ENCODE results near the gene TMOD1.
"Not testable (repeated sequence)": the region's sequence is repeated elsewhere in the genome, so short reads cannot be mapped to it uniquely, and the experiment has no call there.

The TMOD1 gene

DNA sequence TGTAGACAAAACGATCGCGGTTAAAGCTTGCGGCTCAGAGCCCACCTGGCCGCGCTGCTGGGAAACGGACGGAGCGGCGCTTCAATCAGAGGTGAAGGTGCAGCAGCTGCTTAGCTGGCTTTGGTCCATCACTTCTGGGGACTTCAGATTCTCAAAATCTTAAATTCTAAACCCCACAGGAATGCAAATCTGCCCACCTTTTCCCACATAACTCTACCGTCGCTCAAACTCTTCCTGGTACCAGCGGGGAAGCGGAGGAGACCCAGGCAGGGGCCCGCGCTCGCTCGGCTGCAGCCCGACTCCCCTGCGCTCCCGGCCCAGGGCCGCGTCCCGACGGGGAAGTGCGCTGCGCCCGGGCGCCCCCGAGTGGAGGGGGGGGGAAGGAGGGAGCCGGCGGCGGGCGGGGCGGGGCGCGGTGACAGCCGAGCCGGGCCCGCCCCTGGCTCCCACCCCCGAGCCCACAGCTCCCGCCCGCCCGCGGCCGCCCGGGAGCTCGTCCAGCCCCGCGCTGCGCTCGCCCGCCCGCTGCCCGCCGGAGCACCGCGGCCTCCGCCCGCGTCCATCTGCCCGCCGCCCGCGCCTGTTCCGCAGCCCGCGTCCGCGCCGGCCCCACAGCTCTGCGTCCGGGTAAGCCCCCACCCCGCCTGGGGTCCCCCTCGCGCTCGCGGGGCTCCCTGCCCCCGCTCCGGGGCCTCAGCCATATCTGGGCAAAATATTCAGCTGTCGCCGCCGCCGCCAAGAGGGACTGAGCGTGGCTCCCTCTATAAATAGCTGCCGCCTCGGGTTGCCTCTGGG lies at the start of gene TMOD1:
TMOD1 (plus strand) TSS at position 490 of the 795 bp plus-strand sequence. CDS start 22,523 bp downstream, outside the sequence.
- DNase-seq, result no peak

DNA sequence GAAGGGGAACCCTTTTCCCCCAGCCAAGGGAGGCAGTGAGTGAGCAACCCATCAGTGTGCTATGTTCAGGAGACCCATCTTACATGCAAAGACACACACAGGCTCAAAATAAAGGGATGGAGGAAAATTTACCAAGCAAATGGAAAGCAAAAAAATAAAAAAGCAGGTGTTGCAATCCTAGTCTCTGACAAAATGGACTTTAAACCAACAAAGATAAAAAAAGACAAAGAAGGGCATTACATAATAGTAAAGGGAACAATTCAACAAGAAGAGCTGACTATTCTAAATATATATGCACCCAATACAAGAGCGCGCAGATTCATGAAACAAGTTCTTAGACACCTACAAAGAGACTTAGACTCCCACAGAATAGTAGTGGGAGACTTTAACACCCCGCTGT lies 47.9 kb upstream of the TMOD1 start:
- DNase-seq, result not testable (repeated sequence)

DNA sequence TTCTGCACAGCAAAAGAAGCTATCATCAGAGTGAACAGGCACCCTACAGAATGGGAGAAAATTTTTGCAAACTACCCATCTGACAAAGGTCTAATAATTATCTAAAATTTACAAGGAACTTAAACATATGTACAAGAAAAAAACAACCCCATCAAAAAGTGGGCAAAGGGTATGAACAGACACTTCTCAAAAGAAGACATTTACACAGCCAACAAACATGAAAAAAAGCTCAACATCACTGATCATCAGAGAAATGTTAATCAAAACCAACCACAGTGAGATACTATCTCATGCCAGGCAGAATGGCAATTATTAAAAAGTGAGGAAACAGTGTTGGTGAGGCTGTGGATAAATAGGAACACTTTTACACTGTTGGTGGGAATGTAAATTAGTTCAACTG lies 44.6 kb upstream of the TMOD1 start:
- DNase-seq, result not testable (repeated sequence)

DNA sequence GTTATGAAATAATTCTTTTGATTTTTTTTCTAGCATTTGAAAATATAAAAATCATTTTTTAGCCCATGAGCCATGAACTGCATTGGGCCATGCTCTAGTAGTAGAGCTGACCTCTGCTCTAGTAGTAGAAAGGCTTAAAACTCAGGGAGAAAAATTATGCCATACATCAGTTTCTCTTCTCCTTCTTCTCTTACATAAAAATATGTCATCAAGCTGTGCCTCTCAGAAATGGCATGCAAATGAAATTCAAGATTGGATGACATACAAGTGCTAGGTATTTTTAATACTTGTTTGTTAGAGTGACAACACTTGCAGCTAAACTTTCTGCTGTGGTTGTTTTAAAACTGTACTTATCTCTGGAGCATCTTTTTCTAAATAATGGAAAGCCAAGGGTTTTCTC lies 42.1 kb upstream of the TMOD1 start:
- no peak for DNase-seq

DNA sequence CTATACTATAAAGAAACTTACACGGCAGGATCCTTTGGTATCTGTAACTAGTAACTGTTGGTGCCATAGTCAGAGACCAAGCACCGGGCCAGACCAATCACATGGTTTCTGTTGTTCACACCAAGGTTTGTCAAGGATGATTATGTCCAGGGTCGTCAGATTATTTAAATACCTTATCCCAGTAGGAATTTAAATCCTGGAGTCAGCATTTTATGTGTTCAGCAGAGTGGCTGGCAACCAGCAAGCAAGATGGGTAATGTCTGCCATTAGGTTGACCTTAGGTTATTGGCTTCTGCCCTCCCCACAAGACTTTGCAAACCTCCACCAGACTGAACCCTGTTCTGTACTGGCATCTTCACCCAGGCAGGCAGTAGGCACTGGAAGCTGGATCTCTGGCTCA lies 39.3 kb upstream of the TMOD1 start:
- DNase-seq, result no peak

DNA sequence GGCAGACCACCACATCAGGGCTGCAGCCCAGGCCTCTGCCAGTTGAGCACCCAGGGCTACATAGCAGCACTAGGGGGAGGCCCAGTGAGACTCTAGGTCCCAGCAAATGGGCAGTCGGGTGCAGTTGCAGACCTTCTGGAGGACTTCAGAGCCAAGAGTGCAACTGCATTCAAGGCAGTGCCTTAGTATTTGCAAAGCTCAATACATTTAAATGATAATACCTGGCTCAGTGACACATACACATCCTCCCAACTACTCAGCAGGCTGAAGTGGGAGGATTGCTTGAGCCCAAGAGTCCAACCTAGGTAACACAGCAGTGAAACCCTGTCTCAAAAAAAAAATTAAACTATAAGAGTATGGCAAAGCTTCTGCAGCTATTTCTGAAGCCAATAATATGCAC lies 38.6 kb upstream of the TMOD1 start:
- DNase-seq, result no peak

DNA sequence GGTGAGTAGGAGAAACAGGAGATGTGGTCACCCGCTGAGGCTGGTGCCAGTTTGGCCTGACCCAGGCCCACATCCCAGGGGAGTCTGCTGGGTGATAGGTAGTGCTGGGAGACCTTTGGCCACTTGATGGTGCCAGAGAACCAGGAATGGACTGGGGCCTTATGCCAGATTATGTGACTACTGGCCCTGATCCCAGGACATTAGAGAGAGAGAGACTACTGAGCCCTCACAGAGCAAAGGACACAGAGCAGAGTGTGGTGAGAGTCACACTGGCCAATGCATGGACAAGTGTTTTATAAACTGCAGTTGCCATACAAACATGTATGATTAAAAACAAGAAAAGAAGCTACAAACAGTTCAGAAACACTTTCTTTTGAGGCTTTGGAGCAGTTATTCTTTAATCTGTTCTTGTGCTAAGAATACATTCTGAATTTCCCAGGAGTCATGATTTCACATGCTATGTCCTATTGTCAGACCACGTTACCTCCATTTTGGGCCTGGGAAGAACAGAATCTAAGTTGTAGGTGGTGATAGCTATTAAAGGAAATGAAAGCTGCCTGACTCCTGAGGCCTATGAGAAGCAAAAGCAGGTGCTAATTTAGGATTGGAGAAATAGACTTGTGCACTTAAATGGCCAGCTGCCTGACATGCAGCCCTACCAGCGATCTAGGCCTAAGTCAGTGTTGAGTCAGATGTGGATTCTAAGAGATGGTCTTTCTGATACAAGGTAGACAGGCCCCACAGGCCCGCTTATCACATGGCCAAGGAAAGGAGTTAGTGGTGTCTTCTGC lies 32.6 kb upstream of the TMOD1 start:
- peak; percentile 9 for DNase-seq

DNA sequence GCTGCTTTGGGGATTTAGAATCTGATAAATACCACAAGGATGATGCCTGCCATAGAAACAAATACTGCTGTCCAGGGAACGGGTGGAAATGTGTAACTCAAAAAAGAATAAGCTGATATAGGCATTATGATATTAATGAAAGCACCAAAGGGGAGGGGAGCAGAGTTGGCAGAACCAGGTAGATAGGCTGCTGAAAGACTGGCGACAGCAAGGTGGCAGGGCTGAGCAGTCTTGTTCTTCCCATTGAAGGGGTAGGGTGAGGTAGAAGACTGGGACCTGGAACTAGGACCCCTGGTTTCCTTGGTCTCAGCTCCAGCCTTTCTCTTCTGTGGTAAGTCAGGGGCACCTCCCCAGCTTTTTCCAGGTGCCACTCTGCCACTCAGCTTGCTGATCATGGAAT lies 31.4 kb upstream of the TMOD1 start:
- no peak for DNase-seq

DNA sequence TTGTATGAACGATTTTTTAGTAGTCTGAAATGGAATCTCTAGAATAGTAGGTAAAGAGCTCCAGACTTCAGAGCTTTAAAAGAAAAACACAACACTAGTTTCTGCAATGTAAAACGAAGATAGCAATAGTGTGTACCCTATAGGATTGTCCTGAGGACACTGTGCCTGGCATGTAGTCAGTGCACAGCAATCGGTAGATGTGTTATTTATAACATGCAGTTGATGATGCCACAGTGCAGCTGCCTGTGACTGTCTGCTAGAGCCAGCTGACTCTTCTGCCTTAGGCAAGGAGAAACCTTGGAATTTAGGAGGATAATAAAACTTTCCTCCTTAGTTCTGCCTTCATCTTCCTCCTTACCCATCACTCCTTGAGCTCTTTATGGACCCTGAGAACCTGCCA lies 27.7 kb upstream of the TMOD1 start:
- DNase-seq, result no peak

DNA sequence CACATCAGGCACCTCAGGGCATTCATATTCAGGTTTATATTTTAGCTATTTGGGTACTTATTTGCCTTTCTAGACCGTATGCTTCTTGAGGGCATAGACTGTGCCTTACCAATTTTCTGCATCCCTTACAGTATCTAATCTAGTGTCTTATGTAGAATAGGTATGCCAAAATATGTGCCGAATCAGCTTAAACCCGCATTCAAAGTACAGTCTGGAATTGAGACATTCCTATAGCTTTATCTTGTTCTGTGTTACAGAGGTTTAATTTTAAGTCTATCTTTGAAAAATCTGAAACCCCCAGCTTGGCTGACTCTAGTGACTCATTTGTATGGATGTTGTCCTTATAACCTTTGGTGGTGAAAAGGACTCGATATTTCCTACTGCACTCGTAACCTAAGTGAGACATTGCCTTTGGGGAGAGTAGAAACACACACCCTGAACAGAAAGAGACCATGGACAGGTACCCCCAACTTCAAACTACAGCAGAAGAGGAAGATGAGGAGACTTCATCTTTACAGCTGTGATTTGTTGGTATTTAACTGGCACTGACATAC lies 27.0 kb upstream of the TMOD1 start:
- no peak for DNase-seq

DNA sequence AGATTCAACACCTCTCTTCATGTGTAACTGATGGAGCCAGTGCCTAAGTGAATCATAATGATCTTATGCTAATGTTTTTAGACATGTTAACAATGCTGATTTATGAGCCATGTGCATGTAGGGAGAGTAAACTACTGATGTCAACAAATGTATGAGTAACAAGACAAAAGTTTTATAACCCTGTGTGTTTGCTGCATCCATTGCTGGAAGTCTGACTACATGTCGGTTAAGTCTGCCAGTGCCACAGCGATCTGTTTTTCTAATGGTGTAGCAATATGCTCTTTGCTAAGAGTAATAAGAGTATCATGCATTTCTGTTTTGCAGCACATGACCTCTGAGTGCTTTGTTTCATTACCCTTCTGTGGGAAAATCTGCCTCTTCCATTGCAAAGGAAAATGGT lies 26.4 kb upstream of the TMOD1 start:
- DNase-seq, result no peak

DNA sequence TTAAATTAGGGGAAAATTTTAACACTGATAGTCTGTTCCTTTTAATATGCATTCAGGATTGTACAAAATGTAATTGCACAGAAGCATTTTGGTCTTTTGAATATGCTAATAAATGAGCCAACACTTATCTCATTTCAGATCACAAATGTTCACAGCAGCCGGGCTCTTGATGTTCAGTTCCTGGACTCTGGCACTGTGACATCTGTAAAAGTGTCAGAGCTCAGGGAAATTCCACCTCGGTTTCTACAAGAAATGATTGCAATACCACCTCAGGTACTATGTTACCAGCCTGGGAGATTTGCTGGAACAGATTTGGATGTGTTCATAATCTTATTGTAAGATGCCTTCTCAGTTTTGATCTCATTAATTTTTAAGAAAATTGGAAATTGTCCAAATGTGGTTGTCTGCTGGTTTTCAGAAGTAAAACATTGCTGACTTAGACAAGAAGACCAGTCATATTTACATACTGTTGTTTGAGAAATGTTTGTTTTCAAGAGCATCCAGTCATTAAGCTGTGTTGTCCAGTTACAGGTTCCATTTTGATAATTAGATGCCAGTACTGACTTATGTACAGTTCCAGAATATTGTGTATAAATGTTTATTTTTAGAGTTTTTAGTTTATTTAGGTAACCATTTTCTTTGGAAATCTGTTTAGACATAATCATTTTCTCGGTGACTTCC lies 23.0 kb upstream of the TMOD1 start:
- no peak for DNase-seq

DNA sequence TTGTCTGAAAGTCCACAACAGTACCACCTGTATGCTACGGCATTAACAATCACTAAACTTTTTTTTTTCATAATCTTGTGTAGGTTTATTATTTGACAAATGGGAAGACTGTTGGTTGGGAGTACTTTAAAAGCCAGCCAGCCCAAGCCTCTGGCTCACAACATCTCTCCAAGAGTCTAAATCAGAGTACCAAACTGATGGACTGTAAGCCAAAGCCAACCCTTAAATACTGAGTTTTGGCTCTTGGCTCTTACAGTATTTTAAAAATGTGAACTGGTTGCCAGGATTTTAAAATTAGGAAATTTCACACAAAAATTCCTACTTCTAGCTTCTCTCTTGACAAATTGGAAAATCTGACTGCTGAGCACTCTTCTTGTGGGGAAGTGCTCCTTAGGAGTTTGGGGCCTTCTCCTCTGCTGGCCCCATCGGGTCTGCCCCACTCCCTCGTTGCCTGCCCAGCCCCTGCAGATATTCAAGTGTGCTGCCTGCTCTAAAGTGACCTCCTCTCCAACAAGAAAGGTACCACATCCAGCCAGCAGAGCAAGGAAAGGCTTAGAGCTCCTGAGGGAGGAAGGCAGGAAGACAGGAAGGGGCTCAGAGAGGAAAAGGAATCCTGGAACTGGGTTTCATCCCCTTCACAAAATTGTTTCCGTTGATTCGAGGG lies 21.8 kb upstream of the TMOD1 start:
- DNase-seq, result no peak

DNA sequence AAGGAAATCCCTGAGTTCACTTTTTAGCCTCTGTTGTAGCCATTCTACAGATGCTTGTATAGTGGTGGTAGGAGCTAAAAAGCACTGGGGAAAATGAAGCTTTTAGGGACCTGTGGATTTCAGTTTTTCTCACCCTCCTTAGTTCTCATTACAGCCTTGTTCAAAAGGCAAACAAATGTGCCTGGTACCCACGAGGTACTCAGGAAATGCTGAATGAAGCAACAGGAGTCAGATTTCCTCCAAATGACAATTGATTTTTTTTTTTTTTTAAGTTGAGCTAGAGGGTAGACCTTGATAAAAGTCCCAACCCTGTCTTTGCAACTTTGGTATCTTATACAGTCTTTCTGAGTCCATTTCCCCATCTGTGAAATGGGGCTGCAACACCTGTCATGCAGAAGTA lies 21.3 kb upstream of the TMOD1 start:
- no peak for DNase-seq

DNA sequence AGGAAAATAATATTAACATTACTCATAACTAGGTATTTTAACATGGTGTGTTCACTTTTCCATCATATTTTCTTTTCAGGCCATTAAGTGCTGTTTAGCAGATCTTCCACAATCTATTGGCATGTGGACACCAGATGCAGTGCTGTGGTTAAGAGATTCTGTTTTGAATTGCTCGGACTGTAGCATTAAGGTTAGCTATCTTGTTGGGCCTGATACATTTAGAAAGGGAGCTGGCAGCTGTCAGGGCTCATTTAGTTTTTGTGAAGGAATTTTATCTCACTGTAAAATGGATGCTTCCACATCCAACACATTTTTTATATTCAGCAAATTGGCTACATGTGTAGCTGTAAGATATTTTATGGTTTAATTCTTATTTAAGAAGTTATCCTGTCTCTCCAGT lies 20.7 kb upstream of the TMOD1 start:
- DNase-seq, result no peak

DNA sequence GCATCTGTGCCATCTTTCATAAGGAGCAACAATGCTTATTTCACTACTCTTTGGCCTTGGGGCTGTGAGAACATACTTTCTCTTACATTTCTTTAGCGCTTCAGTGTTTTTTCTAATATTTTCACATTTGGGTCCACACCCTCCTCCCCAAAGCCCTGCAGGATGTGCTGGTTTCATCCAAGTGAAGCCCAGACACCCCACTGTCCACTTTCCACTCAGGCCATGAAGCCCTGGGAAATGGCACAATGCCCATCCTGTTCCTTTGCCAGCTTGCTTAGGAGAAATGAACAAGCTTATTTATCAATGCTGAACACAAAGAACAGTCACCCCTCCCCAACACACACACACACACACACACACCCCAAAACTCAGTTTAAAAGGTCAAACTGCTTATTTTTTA lies 17.3 kb upstream of the TMOD1 start:
- no peak for DNase-seq

DNA sequence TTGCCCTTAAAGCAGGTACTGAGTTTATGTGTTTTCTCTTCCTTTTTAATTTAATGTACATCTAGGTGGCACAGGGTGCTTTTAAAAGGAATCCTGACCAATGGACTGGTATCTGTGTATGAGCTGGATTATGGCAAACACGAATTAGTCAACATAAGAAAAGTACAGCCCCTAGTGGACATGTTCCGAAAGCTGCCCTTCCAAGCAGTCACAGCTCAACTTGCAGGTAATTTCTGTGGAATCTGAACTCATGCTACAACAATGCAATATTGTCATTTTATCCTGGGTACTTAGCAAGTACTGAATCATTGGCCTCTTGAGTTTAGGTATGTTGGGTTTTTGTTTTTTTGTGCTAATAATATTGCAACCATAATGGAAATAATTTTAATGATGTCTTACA lies 14.4 kb upstream of the TMOD1 start:
- no peak for DNase-seq

DNA sequence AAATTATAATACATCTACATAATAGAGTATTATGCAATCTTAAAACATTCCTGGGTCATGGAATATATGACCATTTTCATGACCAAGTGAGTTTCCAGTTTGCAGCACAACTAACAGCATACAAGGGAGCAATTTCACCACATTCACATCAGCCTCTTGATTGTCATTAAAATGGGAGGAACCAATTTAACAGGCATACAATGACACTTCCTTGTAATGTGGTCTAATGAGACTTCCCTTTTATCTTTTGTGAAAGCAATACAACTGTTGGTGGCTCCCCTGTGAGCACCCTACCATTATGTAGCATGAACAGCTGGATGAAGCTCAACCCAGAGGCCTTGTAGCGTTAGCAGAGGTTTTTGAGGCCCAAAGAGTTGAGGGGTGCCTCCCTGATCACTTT lies 13.6 kb upstream of the TMOD1 start:
- DNase-seq, result no peak

DNA sequence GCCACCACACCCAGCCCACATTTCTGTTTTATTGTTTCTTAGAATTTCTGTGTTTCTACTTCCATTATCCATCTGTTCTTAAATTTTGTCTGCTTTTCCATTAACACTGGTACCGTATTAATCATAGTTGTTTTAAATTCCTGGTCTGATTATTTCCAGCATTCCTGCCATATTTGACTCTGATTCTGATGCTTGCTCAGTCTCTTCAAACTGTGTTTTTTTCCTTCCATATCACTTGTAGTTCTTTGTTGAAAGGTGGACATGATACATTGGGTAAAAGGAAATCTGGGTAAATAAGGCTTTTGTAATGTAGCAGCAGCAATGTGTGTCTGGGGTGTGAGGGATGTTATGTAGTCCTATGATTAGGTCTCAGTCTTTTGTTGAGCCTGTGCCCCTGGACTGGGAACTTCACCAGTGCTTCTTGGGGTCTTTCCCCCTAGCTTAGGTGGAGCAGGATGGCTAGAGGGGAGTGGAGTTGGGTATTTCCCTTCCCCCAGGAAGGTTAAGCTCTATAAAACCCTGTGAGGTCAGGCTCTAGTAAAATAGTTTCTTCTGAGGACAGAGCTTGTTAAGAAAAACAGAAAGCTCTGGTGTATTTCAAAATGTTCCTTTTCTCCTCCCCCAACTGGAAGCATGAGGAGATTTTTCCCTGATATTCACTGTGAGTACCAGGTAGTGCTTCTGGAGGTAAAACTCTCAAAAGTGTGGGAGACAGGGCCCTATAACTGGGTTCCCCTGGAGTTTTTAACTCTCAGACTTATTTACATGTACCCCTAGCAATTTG lies 10.1 kb upstream of the TMOD1 start:
- DNase-seq, result no peak

DNA sequence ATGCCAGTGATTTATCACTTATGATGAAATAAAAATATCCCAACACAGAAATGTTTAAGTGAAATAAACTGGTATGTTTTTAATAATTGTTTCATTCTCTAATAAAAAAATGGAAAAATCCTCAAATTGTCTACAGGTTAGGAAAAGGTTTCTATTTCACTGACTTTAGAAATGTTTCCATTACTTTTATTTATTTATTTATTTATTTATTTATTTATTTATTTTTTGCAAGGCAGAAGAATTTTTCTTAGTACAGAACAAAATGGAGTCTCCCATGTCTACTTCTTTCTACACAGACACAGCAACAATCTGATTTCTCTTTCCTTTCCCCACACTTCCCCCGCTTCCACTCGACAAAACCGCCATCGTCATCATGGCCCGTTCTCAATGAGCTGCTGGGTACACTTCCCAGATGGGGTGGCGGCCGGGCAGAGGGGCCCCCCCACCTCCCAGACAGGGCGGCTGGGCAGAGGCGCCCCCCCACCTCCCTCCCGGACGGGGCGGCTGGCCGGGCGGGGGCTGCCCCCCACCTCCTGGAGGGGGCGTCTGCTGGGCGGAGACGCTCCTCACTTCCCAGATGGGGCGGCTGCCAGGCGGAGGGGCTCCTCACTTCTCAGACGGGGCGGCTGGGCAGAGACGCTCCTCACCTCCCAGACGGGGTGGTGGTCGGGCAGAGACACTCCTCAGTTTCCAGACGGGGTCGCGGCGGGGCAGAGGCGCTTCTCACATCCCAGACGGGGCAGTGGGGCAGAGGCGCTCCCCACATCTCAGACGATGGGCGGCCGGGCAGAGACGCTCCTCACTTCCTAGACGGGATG lies 3.7 kb upstream of the TMOD1 start:
- not testable (repeated sequence) for DNase-seq

DNA sequence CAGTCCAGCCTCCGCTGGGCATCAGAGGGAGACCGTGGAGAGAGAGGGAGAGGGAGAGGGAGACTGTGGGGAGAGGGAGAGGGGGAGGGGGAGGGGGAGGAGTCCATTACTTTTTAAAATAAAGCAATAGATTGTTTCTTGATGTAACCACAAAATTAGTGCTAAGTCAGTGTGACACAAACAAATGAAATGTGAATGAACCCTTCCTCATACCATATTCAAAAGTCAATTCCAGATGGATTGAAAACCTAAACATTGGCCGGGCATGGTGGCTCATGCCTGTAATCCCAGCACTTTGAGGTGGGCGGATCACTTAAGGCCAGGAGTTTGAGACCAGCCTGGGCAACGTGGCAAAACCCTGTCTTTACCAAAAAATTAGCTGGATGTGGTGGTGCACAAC lies 2.6 kb upstream of the TMOD1 start:
- DNase-seq, result not testable (repeated sequence)

Data from NCI-H446 treated with DMSO at 0.1 percent for 48 hours (cell line).